Loucy (cell line): ENCODE results near the gene PLIN5.

ENCODE experiments used
- EZH2phosphoT487 ChIP-seq: fragments of 200-600 bp; IDR thresholded peaks from 2 replicates; pipeline ENCODE4 v1.6.1; 2018; ENCODE audit warnings: antibody characterized with exemption, mild to moderate bottlenecking, moderate library complexity, borderline replicate concordance
- TF ChIP-seq, protein P1 (sequence below): fragments of 200-600 bp; sonication (generic); conservative IDR thresholded peaks from 2 replicates; pipeline ENCODE4 v1.5.1; 2014; ENCODE audit warnings: mild to moderate bottlenecking, antibody characterized with exemption, low read length

DNA sequence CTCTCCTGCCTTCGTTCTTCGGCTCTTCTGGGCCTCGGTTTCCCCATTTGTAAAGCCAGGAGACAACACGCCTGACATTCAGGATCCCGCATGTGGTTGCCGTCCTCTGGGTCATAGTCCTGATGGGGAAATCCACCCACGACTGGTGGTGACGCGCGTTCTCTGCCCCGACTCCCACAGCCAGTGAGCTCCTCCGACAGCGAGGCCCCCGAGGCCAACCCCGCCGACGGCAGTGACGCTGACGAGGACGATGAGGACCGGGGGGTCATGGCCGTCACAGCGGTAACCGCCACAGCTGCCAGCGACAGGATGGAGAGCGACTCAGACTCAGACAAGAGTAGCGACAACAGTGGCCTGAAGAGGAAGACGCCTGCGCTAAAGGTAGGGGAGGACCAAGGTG lies 46.5 kb downstream of the PLIN5 start:
- TF ChIP-seq EZH2phosphoT487, result no peak
- TF ChIP-seq, protein P1, sequence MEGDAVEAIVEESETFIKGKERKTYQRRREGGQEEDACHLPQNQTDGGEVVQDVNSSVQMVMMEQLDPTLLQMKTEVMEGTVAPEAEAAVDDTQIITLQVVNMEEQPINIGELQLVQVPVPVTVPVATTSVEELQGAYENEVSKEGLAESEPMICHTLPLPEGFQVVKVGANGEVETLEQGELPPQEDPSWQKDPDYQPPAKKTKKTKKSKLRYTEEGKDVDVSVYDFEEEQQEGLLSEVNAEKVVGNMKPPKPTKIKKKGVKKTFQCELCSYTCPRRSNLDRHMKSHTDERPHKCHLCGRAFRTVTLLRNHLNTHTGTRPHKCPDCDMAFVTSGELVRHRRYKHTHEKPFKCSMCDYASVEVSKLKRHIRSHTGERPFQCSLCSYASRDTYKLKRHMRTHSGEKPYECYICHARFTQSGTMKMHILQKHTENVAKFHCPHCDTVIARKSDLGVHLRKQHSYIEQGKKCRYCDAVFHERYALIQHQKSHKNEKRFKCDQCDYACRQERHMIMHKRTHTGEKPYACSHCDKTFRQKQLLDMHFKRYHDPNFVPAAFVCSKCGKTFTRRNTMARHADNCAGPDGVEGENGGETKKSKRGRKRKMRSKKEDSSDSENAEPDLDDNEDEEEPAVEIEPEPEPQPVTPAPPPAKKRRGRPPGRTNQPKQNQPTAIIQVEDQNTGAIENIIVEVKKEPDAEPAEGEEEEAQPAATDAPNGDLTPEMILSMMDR, result no peak
